NOMO-1 treated with DMSO at 0.1 percent for 48 hours (cell line): ENCODE results near the gene CD52.
"Not testable (repeated sequence)": the region's sequence is repeated elsewhere in the genome, so short reads cannot be mapped to it uniquely, and the experiment has no call there.

Experiments
- DNase-seq: peaks from one replicate; lab custom pipeline; 2025; ENCODE audit not compliant: unreplicated experiment; lab: John Stamatoyannopoulos, UW

Gene CD52

DNA sequence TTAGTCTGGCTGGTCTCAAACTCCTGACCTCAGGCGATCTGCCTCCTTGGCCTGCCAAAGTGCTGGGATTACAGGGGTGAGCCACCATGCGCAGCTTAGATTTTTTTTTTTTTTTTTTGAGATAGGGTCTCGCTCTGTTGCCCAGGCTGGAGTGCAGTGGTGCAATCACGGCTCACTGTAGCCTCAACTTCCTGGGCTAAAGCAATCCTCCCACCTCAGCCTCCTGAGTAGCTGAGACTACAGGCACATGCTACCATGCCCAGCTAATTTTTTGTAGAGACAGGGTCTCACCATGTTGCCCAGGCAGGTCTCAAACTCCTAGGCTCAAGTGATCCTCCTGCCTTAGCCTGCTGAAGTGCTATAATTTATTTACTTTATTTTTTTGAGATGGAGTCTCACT lies 11.6 kb downstream of the CD52 start:
- not testable (repeated sequence) for DNase-seq

DNA sequence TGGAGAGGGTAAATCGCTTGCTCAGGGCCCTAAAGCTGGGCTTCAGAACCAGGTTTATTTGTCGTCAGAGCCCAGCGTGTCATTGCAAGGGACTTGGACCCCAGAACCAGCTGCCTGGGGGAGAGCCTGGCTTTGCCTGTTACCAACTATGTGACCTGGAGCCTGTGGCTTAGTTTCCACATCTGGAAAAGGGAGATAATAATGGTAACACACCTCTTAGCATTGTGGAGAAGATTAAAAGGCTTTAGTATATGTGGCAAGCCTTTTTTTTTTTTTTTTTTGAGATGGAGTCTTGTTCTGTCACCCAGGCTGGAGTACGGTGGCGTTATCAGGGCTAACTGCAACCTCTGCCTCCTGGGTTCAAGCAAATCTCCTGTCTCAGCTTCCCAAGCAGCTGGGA lies 12.5 kb downstream of the CD52 start:
- DNase-seq = no peak

DNA sequence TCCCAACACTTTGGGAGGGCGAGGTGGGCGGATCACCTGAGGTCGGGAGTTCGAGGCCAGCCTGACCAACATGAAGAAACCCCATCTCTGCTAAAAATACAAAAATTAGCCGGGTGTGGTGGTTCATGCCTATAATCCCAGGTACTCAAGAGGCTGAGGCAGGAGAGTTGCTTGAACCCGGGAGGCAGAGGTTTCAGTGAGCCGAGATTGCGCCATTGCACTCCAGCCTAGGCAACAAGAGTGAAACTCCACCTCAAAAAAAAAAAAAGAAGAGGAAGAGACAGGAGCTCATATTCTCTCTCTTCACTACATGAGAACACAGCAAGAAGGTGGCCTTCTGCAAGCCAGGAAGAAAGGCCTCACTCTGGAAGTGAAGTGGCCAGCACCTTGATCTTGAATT lies 15.6 kb downstream of the CD52 start:
- peak; percentile 25 for DNase-seq

DNA sequence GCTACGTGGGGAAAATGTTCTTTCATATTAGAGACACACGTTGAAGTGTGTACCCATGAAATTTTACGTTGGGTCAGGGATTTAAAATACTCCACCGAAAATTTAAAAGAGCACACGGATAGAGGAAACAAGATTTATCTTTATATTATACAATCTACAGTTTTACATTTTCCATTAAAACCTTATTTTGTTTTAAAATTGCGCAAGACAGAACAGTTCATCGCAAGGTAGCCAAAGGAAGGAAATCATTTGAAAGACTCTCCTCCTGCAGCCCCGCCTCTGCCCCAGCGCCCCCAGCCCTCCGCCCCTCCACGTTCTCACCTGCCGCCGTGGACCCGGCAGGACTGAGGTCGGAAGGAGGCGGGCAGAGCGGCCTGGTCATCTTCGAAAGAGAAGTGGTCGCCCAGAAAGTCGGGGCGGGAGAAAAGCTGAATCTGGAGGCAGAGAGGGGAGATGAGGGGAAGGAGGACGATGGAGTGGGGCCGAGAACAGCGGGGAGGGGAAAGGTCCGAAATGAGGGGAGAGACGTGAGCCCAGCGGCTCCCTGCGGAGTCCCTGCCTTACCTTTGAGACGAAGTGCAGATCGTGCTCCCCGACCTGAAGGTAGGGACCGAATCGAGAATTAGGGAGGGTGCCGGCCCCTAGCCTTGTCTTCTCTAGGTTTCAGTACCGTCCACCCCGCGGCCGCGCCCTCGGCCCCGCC lies 18.2 kb downstream of the CD52 start:
- no peak for DNase-seq

DNA sequence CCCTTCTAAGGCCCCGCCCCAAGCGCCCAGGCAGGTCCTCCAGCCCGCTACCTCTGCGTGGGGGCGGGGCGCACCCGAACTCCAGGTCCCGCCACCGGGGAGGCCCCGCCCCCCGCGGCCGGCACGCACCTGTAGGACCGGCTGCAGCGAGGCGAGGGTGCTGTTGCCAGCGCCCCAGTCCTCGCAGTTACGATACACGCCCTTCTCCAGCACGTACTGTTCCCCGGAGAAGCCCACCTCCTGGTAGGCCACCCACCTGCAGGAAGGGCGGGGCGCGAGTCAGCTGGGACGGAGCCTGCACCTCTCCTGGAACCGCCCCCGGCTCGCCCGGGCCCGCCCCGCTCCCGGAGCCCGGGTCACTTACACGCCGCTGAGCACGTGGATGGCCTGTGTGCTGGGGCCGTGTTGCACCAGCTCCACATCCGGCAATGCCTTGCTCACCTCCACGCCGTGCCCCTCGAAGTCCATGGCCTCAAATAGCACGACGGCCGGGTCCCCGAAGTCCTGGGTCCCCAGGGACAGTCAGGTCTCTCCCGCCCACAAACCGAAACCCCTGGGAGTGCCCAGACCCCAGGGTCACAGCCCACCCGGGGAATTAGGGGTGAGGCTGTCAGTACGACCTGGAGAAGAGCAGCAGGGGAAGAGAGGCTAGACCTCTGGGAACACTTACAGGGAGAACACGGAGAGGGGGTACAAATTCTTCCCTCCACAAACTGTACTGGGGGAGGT lies 18.9 kb downstream of the CD52 start:
- DNase-seq = peak; percentile 53

DNA sequence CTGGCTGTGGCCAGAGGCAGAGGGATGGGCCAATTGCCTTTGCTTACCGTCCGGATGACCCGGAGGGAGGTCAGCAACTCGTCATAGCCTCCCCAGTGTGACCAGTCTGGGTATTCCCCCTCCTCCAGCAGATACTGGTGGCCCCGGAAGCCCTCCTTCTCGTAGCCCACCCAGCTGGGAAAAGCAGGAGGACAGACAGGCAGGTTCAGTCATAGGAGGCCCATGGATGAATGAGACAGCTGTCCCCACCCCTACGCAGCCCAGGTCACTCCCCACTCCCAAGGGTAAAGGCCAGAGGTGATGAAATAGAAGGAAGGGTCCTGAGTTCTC lies 19.4 kb downstream of the CD52 start:
- no peak for DNase-seq

DNA sequence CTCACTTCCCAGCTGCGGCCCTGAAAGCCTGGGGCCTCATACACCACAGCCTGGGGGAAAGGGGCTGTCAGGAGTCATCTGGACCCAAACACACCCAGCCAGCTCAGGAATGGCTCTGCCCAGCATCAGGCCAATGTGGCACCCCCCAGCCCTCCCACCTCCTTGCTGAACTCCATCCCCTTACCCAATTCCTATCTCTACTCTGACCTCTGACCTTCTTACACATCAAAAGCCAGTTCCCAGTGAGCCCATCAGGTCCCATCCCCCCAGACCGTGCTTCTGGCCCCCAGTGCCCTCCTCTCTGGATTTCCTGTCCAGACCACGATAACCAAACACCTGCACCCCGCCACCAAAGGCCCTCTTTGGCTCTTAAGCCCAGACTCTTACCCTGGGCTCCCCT lies 19.9 kb downstream of the CD52 start:
- DNase-seq = no peak

DNA sequence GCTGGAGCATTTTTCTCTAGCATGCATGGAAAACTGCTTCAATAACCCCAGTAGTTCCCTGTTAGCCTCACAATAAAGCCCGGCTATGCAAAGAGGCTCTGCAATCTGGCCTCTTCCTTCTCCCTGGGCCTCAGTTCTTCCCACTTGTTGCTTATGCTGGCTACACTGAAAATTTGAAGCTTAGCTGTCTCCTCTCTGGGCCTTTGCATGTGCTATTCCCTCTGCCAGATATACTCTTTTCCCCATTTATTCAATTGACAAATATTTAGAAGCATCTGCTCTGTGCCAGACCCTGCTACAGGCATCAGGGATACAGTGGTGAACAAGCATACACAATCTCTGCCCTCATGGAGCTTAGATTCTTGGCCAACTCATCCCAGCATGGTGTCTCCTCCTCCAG lies 20.9 kb downstream of the CD52 start:
- no peak for DNase-seq

DNA sequence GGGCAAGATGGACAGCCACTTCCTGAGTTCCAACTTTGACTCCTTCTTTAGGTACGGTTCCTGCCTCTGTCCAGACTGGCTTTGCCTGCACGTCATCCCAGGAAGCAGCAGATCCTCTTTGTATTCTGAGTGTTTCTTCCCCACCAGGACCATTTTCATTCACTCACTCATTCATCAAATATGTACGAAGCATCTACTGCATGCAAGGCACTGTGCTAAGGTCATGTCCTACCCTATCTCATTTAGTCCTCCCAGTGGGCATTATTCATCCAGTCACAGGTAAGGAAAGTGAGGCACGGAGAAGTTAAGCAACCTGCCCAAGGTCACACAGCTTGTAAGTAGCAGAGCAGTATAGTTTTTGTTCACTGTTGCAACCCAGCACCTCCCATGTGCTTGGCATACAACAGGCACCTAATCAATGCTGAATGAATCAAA lies 22.3 kb downstream of the CD52 start:
- no peak for DNase-seq

DNA sequence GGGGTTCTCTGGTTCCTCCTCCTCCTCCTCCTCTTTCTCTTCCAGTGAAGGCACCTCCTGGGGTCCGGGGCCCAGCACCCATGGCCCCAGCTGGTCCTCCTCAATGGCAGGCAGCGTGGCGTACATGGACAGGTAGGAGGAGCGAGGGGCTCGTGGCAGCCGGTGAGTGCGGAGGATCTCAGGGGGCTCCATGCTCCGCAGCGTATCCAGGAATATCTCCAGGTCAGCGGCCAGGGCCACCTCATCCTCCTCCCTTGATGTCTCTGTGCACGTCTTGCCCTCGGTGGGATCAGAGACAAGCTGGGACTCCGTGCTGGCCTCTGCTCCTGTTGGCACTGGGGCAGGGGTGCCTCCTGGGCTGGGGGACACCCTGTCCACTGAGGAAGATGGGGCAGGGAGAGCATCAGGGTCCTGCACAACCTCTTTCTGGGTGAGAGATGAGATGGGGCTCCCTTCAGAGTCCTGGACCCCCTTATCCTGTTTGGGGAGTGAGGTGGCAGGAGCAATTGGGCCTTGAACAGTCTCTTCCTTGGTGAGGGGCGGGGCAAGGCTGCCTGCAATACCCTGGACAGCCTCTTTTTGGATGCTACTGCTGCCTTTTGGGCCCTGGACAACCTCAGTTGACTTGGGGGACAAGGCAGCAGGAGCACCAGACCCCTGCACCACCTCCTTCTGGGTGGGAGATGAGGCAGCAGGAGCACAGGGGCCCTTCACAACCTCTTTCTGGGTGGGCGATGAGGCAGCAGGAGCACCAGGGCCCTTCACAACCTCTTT lies 26.6 kb downstream of the CD52 start:
- no peak for DNase-seq

DNA sequence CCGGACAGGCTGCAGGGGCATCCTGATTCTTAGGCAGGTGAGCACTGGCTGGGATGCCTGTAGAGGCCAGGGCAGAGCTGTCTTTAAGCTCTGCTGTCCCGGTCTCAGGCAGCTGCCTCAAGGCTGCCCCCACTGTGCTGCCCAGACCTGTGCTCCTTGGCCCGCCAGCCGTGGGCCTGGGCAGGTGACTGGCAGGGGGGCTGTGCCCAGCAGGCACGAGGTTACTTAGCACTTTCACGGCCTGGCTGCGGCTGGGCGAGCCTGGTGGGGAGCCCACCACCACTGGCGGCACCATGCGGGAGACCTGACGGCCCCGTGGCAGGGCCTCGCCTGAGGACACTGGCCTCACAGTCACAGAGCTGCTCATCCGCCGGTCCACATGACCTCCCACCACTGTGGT lies 28.0 kb downstream of the CD52 start:
- DNase-seq = no peak

DNA sequence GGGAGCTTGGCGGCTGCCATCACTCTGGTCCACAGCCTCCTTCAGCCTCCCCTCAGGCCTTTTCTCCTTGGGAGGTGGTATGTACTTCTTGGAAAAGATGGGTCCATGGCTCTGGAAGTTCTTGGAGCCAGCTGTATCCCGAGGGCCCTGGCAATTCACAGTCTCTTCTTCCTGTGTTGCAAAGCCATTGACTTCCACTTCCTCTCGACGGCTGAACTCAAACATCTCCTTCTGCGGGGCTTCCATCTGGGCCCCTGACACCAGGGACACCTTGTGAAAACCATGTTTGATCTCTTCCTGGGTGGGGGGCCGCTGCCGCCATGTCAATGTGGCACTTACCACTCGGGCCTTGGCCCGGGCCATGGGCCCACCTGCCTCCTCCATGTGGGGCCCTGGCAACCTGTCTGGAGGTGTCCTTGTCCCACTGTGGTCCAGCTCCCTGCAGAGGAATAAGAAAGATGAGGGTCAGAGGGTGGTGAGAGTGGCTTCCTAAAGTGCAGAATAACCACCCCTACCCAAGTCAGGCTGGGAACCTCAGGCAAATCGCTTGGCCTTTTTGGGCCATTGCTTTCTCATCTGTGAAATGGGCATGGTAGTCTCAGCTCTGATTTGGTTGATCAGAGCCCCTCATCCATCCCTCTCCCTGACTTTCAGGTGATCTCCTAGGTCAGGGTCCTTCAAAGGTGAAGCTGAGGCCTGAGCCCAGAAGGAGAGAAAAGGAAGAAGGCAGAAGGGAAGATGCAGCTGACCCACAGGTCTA lies 28.7 kb downstream of the CD52 start:
- DNase-seq = peak; percentile 28

DNA sequence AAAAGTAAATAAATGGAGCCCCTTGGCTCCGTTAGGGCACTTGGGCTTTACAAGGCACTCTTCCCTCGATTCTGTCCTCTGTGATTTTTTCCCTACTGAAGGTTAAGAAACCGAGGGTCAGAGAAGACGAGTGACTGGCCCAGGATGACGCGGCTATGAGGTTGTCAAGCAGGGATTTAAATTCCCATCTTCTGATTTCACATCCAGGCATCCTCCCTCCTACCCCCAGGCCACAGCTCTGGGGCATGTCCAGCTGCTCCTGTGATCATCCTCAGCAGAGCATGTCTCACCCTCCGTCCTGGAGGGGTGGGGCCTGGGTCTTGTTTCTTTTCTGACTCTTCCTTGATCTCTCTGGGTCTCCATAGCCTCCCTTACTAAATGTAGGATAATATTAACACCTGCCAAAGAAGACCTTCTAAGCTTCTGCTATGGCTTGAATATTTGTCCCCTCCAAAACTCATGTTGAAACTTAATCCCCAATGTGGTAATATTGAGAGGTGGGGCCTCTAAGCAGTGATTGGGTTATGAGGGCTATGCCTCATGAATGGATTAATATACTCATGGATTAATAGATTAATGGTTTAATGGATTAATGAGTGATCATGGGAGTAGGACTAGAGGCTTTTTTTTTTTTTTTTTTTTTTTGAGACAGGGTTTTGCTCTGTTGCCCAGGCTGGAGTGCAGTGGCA lies 31.6 kb downstream of the CD52 start:
- DNase-seq = no peak

DNA sequence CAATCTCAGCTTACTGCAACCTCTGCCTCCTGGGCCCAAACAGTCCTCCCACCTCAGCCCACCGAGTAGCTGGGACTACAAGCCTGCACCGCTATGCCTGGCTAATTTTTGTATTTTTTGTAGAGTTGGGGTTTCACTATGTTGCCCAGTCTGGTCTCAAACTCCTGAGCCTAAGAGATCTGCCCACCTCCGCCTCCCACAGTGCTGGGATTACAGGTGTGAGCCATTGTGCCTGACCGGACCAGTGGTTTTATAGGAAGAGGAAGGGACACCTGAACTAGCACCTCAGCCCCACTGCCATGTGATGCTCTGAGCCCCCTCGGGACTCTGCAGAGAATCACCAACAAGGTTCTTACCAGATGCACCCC lies 32.1 kb downstream of the CD52 start:
- no peak for DNase-seq

DNA sequence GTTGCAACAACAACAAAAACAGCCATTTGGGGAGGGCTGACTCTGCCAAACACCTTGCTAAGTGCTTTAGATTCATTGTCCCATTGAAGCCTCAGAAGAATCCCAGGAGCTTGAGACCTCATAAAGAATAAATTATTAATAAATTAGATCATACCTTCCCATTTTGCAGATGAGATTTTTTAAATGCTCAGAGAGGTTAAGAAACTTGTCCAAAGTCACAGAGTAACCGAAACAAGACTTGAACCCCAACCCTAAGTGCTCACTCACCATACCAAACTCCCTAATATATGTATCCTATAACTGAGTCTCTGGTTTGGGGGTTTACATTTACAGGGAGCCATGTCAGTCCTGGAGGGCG lies 32.6 kb downstream of the CD52 start:
- DNase-seq = no peak

DNA sequence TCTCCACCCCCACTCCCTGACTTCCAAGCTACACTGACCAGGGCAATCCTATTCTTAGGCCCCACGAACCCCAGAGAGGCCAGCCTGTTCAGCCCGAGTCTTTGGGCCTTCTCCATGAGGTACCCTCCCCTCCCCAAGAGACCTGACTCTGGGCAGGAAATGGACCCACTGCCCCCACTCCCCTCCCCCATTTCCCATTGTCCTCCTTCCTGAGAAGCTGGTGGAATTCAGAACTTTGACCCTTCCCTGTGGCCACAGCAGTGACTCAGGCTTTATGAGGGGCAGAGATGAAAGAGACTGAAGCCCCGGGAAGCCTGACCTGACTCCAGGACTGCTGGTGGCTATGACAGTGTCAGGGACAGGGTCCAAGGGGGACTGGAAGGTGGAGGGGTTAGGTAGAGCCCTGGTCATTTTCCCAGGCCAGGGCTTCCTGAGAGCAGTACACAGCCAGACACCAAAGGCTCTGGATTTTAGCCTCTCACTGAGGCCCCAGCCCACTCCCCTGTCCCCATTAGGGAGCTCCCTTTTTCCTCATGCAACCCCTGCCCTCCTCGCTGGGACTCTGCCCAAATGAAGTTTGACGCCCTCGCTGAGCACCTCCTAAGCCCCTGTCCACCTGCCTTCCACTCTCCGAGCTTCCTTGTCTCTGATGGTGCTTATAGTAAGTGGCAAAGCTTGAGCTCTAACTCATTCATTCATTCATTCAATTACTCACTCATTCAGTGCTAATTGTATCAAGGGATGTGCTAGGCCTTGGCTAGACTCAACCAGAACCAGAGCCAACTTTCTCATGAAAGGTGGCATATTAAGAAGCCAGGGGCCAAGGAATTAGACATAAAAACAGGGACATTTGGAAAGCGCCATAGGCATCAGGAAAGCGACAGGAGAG lies 33.2 kb downstream of the CD52 start:
- DNase-seq = no peak

DNA sequence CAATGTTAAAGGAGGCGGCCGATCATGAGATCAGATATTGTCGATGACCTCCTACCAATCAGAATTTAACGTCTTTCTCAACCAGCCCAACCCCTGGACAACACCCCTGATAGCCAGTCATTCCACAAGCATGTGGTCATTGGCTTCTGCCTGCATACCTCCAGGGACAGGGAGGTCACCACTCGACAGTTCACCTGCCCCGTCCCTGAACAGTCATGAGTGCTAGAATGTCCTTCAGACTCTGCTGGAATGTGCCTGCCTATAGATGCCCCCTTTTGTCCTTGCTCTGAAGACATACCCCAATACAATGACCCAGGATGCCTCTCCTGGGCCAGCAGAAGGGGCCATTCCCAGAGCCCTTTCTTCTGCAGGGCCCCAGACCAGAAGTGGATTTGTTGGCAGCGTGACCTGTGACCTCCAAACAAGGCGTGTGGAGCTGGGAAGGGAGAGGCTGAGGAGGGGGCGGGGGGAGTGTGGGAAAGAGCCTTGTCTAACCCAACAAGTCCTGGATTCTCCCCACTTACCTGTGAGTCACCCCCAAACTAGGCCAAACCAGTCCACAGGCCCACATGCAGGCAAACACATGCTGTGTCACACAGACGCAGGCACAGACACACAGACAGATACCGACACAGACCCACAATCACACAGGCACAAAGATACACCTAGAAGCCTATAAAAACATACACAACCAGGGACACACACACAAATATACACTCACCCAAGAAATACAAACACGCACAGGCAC lies 34.0 kb downstream of the CD52 start:
- no peak for DNase-seq

DNA sequence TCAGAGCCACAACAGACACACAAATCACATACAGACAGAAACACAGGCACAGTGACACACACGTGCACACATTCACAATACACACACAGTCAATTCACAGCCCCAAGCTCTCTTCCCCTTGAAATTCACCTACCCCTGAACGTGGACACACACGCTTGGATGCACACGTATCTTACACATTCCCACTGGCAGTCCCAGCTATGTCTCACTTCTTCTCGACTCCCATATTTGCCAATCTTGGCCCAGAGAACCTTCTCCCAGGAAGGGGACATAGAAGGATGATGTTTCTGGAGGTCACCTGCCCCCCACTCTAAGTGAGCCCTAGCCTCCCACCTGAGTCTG lies 34.6 kb downstream of the CD52 start:
- no peak for DNase-seq

DNA sequence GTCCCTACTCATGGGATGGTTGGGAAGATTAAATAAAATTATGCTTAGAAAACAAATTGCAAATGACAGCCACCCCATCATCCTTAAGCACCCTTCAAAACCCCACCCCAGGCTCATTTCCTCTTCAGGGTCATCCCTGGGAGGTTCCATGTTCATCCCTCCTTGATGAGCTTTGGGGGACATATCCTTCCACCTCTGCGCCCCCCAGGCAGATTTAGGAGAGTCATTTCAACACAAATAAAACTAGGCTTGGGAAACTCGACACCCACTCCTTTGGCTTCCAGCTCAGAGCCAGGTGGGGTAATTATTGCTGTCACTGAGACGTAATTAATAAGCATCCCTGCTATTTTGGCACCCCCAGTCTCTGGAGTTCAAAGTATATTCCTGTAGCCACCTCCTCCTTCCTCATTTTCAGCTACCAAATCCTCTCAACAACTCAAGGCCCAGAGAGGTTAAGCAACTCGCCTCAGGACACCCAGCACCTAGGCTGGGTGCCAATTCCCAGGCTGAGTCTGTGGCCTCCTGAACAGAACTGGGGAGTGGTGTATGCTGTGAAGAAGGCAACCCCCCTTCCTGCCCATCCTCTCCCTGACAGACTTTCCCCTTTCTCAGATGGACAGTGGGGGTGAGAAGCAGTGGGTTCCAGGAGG lies 35.6 kb downstream of the CD52 start:
- DNase-seq = no peak
